NB4 (cell line): Measurements from ENCODE around the gene TULP4.

Experiments used
- MYC ChIP-seq: IDR thresholded peaks from 2 replicates; pipeline ENCODE4 v1.6.1; 2011; ENCODE audit warnings: low read depth, low read length
- POLR2A ChIP-seq: IDR thresholded peaks from 2 replicates; pipeline ENCODE4 v1.6.1; 2011; ENCODE audit warnings: mild to moderate bottlenecking; ENCODE audit not compliant: insufficient read length; ENCODE audit errors: extremely low read depth
- TF ChIP-seq, protein P1 (sequence below): IDR thresholded peaks from one replicate; pipeline ENCODE4 v1.5.1; 2012; ENCODE audit warnings: low read depth, low read length
- TF ChIP-seq, protein P2 (sequence below): IDR thresholded peaks from 2 replicates; pipeline ENCODE4 v1.6.1; 2011; ENCODE audit warnings: low read depth, low read length

DNA sequence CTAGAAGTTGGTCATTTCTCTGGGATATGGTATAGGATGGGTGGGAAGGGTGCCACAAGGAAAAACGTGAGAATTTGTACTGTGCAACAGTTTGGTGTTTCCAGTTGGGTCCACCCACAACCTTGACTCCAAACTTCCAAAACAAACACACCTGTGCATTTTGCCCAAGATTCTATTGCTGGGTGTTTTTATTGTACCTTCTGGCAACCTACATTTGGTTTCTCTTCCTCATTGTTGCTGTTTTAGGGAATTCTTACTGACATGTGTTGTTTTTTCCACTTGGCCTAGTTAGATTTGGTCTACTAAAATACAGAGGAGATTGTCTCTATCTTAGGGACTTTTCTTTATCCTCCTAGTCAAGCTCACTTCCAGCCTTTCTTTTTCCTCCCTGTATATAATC lies 16.7 kb downstream of the TULP4 start:
- TF ChIP-seq, protein P1, sequence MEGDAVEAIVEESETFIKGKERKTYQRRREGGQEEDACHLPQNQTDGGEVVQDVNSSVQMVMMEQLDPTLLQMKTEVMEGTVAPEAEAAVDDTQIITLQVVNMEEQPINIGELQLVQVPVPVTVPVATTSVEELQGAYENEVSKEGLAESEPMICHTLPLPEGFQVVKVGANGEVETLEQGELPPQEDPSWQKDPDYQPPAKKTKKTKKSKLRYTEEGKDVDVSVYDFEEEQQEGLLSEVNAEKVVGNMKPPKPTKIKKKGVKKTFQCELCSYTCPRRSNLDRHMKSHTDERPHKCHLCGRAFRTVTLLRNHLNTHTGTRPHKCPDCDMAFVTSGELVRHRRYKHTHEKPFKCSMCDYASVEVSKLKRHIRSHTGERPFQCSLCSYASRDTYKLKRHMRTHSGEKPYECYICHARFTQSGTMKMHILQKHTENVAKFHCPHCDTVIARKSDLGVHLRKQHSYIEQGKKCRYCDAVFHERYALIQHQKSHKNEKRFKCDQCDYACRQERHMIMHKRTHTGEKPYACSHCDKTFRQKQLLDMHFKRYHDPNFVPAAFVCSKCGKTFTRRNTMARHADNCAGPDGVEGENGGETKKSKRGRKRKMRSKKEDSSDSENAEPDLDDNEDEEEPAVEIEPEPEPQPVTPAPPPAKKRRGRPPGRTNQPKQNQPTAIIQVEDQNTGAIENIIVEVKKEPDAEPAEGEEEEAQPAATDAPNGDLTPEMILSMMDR, result no peak
- no peak for TF ChIP-seq POLR2A
- TF ChIP-seq MYC, result no peak
- TF ChIP-seq, protein P2, sequence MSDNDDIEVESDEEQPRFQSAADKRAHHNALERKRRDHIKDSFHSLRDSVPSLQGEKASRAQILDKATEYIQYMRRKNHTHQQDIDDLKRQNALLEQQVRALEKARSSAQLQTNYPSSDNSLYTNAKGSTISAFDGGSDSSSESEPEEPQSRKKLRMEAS, result no peak
